Measurements from ENCODE around the gene ABCA2. TPM values are rescaled to one million over a fixed set of nuclear protein-coding genes. Genes with fewer than 3 reads are reported as not detected.

ABCA2 gene
- total and polyA plus RNA-seq, 9 of the 15 experiments (the other 6 are each of a cell fraction or from before 2014, with no cell fraction given) = 0.69 to 16.3 (median 6.1) TPM; not detected in 2

- TF ChIP-seq ZNF584 (CRISPR knock-in tag; IDR thresholded peaks at IDR 0.05; ENCODE audit: low read depth) (no peak), SIN3B (IDR thresholded peaks at IDR 0.05; ENCODE audit: low read depth) (0 out of 2 replicates have a peak, but pooled peaks have one; percentile 56), GABPB1 (CRISPR knock-in tag; IDR thresholded peaks at IDR 0.05) (peak; percentile 25; the same call in 1 of the 2 replicates), MYC (IDR thresholded peaks at IDR 0.05; ENCODE audit: low read depth, low read length) (peak; percentile 83; the same call in 1 of the 2 replicates), MYC (CRISPR knock-in tag; IDR thresholded peaks at IDR 0.05; ENCODE audit: borderline replicate concordance, low read depth) (no peak), DIDO1 (tag; IDR thresholded peaks at IDR 0.05; ENCODE audit: low read depth) (no peak), PHB (CRISPR knock-in tag; IDR thresholded peaks at IDR 0.05) (no peak), MTF1 (CRISPR knock-in tag; IDR thresholded peaks at IDR 0.05; ENCODE audit: borderline replicate concordance) (no peak), DACH1 (IDR thresholded peaks at IDR 0.05; ENCODE audit: partially characterized antibody) (no peak), ZFP1 (CRISPR knock-in tag; IDR thresholded peaks at IDR 0.05) (no peak), NRF1 (conservative IDR thresholded peaks at IDR 0.05 in 1 of 2, IDR thresholded peaks at IDR 0.05 in 1 of 2) (peak; percentile 85 to 88), ZNF324 (CRISPR knock-in tag; IDR thresholded peaks at IDR 0.05) (no peak), ESRRB (CRISPR knock-in tag; IDR thresholded peaks at IDR 0.05; ENCODE audit: borderline replicate concordance) (no peak), HES1 (IDR thresholded peaks at IDR 0.05; ENCODE audit: low read depth) (no peak), ZBTB8A (IDR thresholded peaks at IDR 0.05; ENCODE audit: partially characterized antibody) (no peak), ZNF431 (CRISPR knock-in tag; IDR thresholded peaks at IDR 0.05) (no peak), FOXJ3 (CRISPR knock-in tag; IDR thresholded peaks at IDR 0.05) (no peak), RBBP5 (IDR thresholded peaks at IDR 0.05; ENCODE audit: borderline replicate concordance, insufficient read depth, low read length, poor library complexity, severe bottlenecking) (peak; percentile 34), ZNF449 (CRISPR knock-in tag; IDR thresholded peaks at IDR 0.05) (no peak), HSF4 (CRISPR knock-in tag; IDR thresholded peaks at IDR 0.05; ENCODE audit: borderline replicate concordance) (no peak), ERF (CRISPR knock-in tag; IDR thresholded peaks at IDR 0.05) (no peak; the same call in 1 of the 2 replicates), RFX1 (IDR thresholded peaks at IDR 0.05) (no peak), TGIF2 (CRISPR knock-in tag; IDR thresholded peaks at IDR 0.05) (no peak), NFRKB (IDR thresholded peaks at IDR 0.05; ENCODE audit: low read depth) (no peak), ZNF551 (CRISPR knock-in tag; IDR thresholded peaks at IDR 0.05) (no peak)
- TF ChIP-seq, protein P1, sequence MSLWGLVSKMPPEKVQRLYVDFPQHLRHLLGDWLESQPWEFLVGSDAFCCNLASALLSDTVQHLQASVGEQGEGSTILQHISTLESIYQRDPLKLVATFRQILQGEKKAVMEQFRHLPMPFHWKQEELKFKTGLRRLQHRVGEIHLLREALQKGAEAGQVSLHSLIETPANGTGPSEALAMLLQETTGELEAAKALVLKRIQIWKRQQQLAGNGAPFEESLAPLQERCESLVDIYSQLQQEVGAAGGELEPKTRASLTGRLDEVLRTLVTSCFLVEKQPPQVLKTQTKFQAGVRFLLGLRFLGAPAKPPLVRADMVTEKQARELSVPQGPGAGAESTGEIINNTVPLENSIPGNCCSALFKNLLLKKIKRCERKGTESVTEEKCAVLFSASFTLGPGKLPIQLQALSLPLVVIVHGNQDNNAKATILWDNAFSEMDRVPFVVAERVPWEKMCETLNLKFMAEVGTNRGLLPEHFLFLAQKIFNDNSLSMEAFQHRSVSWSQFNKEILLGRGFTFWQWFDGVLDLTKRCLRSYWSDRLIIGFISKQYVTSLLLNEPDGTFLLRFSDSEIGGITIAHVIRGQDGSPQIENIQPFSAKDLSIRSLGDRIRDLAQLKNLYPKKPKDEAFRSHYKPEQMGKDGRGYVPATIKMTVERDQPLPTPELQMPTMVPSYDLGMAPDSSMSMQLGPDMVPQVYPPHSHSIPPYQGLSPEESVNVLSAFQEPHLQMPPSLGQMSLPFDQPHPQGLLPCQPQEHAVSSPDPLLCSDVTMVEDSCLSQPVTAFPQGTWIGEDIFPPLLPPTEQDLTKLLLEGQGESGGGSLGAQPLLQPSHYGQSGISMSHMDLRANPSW (CRISPR knock-in tag; IDR thresholded peaks at IDR 0.05) = no peak
These were observed 42.3 kb upstream of the ABCA2 start, which contains the start of gene SAPCD2 (continued) for GRCh38 chr9:137070201-137070905.
